Measurements from ENCODE around the gene ATG4B. TPM values are rescaled to one million over a fixed set of nuclear protein-coding genes. Genes with fewer than 3 reads are reported as not detected.

Gene ATG4B
- total RNA-seq, 2 donors from 2014 or later = 126 to 166 TPM

GRCh38 chr2:241678307-241678706, 40.8 kb downstream of the ATG4B start:
- Mint-ChIP-seq H3K4me1 (no peaks in the 10 kb centered on the region), H3K4me3 (no peak overlapping the region), H3K27ac (no peak overlapping the region), H3K36me3 (ENCODE audit: low read depth) (peaks cover 71% of the 10 kb centered on the region), H3K9me3 (no peaks in the 10 kb centered on the region), H3K27me3 (ENCODE audit: insufficient read depth) (no peaks in the 10 kb centered on the region)
- Histone ChIP-seq H3K4me1 (ENCODE audit: control insufficient read depth, insufficient read depth, low read length) (no peaks in the 10 kb centered on the region), H3K27ac (ENCODE audit: low read depth, low read length) (no peak overlapping the region), H3K4me3 (ENCODE audit: low read length) (no peak overlapping the region), H3K36me3 (ENCODE audit: control insufficient read depth, insufficient read depth, low read length) (peaks cover 52% of the 10 kb centered on the region), H3K9me3 (ENCODE audit: control insufficient read depth, low read length) (no peaks in the 10 kb centered on the region), H3K9ac (ENCODE audit: extremely low read depth, low read length, poor library complexity, severe bottlenecking) (no peak overlapping the region), H3K27me3 (ENCODE audit: control insufficient read depth, insufficient read depth, low read length, poor library complexity, severe bottlenecking) (no peaks in the 10 kb centered on the region)
- no peak for TF ChIP-seq CTCF (conservative IDR thresholded peaks at IDR 0.05)
- WGBS, 2 experiments (ENCODE audit: insufficient coverage in 1 of 2, insufficient read length in 1 of 2) = 96 to 97% methylated on average over 13 to 18 of the region's 18 CpGs
- no peak for DNase-seq

- Histone ChIP-seq H3K9ac (ENCODE audit: extremely low read depth, low read length, poor library complexity, severe bottlenecking) (no peak overlapping the region), H3K36me3 (ENCODE audit: control insufficient read depth, insufficient read depth, low read length) (peaks cover 59% of the 10 kb centered on the region), H3K27me3 (ENCODE audit: control insufficient read depth, insufficient read depth, low read length, poor library complexity, severe bottlenecking) (no peaks in the 10 kb centered on the region), H3K27ac (ENCODE audit: low read depth, low read length) (no peak overlapping the region), H3K4me1 (ENCODE audit: control insufficient read depth, insufficient read depth, low read length) (no peaks in the 10 kb centered on the region), H3K9me3 (ENCODE audit: control insufficient read depth, low read length) (no peaks in the 10 kb centered on the region), H3K4me3 (ENCODE audit: low read length) (no peak overlapping the region)
- TF ChIP-seq CTCF (conservative IDR thresholded peaks at IDR 0.05) = no peak
- Mint-ChIP-seq H3K27ac (no peak overlapping the region), H3K4me3 (no peak overlapping the region), H3K4me1 (no peaks in the 10 kb centered on the region), H3K36me3 (ENCODE audit: low read depth) (peaks cover 73% of the 10 kb centered on the region), H3K9me3 (no peaks in the 10 kb centered on the region), H3K27me3 (ENCODE audit: insufficient read depth) (no peaks in the 10 kb centered on the region)
- WGBS, 2 experiments (ENCODE audit: insufficient coverage in 1 of 2, insufficient read length in 1 of 2) = 90 to 91% methylated on average over 20 to 22 of the region's 22 CpGs
- no peak for DNase-seq
Observed at GRCh38 chr2:241678784-241679540, 41.5 kb downstream of the ATG4B start.

GRCh38 chr2:241680044-241680443, 42.6 kb downstream of the ATG4B start:
- Histone ChIP-seq H3K9me3 (ENCODE audit: control insufficient read depth, low read length) (no peaks in the 10 kb centered on the region), H3K9ac (ENCODE audit: extremely low read depth, low read length, poor library complexity, severe bottlenecking) (no peak overlapping the region), H3K27me3 (ENCODE audit: control insufficient read depth, insufficient read depth, low read length, poor library complexity, severe bottlenecking) (no peaks in the 10 kb centered on the region), H3K36me3 (ENCODE audit: control insufficient read depth, insufficient read depth, low read length) (peaks cover 68% of the 10 kb centered on the region), H3K4me1 (ENCODE audit: control insufficient read depth, insufficient read depth, low read length) (no peaks in the 10 kb centered on the region), H3K27ac (ENCODE audit: low read depth, low read length) (no peak overlapping the region), H3K4me3 (ENCODE audit: low read length) (no peak overlapping the region)
- Mint-ChIP-seq H3K4me3 (no peak overlapping the region), H3K27ac (no peak overlapping the region), H3K36me3 (ENCODE audit: low read depth) (peaks cover 80% of the 10 kb centered on the region), H3K9me3 (no peaks in the 10 kb centered on the region), H3K4me1 (no peaks in the 10 kb centered on the region), H3K27me3 (ENCODE audit: insufficient read depth) (no peaks in the 10 kb centered on the region)
- DNase-seq = no peak
- WGBS, 2 experiments (ENCODE audit: insufficient coverage in 1 of 2, insufficient read length in 1 of 2) = 91 to 97% methylated on average over 11 to 12 of the region's 12 CpGs
- no peak for TF ChIP-seq CTCF (conservative IDR thresholded peaks at IDR 0.05)
